D721Med (cell line): ENCODE results near the gene VAV1.

Experiments used
- DNase-seq: peaks from one replicate; pipeline ENCODE4 v3.0.0; 2011; ENCODE audit warnings: low spot score; ENCODE audit not compliant: insufficient read length
- FAIRE-seq: peaks from 2 replicates; lab custom pipeline; 2011; peaks lifted over from hg19 to GRCh38; lab: Jason Lieb, UNC
- CTCF ChIP-seq: IDR thresholded peaks from 2 replicates; pipeline ENCODE4 v1.5.1; 2012; ENCODE audit warnings: mild to moderate bottlenecking, control low read depth; ENCODE audit not compliant: insufficient read depth; ENCODE audit errors: missing control alignments

The VAV1 gene

GRCh38 chr19:6832412-6832811, 59.9 kb downstream of the VAV1 start:
- FAIRE-seq (no peak), DNase-seq (no peak)
- no peak for TF ChIP-seq CTCF

GRCh38 chr19:6833166-6833790, 60.8 kb downstream of the VAV1 start:
- FAIRE-seq (no peak), DNase-seq (no peak)
- TF ChIP-seq CTCF: no peak

GRCh38 chr19:6834433-6834832, 61.9 kb downstream of the VAV1 start:
- FAIRE-seq (no peak), DNase-seq (no peak)
- TF ChIP-seq CTCF: no peak

GRCh38 chr19:6835501-6835900, 63.0 kb downstream of the VAV1 start:
- DNase-seq (no peak), FAIRE-seq (no peak)
- no peak for TF ChIP-seq CTCF

- DNase-seq (no peak), FAIRE-seq (no peak)
- no peak for TF ChIP-seq CTCF
Observed at GRCh38 chr19:6837525-6837924, 65.0 kb downstream of the VAV1 start.

GRCh38 chr19:6838062-6838655, 65.7 kb downstream of the VAV1 start:
- TF ChIP-seq CTCF: no peak
- no peak for FAIRE-seq

More at GRCh38 chr19:6838062-6838655, 65.7 kb downstream of the VAV1 start:
- DNase-seq: no peak
